Transverse colon (tissue), 4 donors: ENCODE data around the gene GPATCH11. TPM values are rescaled to one million over a fixed set of nuclear protein-coding genes. Genes with fewer than 3 reads are reported as not detected.

Source experiments
- DNase-seq: peaks from one replicate; pipeline ENCODE4 v3.0.0-alpha.2; 2019
- H3K27ac ChIP-seq, 4 donors: fragments of 200-600 bp; sonication (generic); 2 replicates each; pipeline ENCODE4 v1.5.1; 2016 to 2018; ENCODE audit warnings: inconsistent platforms in 4 of 4
- H3K27me3 ChIP-seq: fragments of 200-600 bp; sonication (generic); 2 replicates; pipeline ENCODE4 v1.5.1; 2017; ENCODE audit warnings: inconsistent platforms
- H3K36me3 ChIP-seq, 4 donors: fragments of 200-600 bp; sonication (generic); 2 replicates each; pipeline ENCODE4 v1.5.1; 2017 to 2019; ENCODE audit warnings: inconsistent platforms in 4 of 4
- H3K4me1 ChIP-seq, 4 donors: fragments of 200-600 bp; sonication (generic); 2 replicates each; pipeline ENCODE4 v1.5.1; 2017 to 2020; ENCODE audit warnings: inconsistent platforms in 4 of 4
- H3K4me3 ChIP-seq, 4 donors: fragments of 200-600 bp; sonication (generic); 1 replicate in 1 of 4; 2 replicates in 3 of 4; pipeline versions ENCODE4 v1.5.1 to v1.6.1; 2017 to 2019; ENCODE audit warnings: inconsistent platforms in 4 of 4
- H3K9me3 ChIP-seq, 2 donors: fragments of 200-600 bp; sonication (generic); 2 replicates each; pipeline ENCODE4 v1.5.1; 2017 to 2019; ENCODE audit warnings: inconsistent platforms in 2 of 2
- CTCF ChIP-seq, 5 experiments: fragments of 200-600 bp in 3 of 5; fragments of 450-650 bp in 2 of 5; sonication (generic) in 3 of 5; IDR thresholded peaks; 1 replicate in 2 of 5; 2 replicates in 3 of 5; pipeline ENCODE4 v1.5.1; 2016 to 2017; ENCODE audit warnings: antibody characterized with exemption in 5 of 5, inconsistent platforms in 3 of 5, mild to moderate bottlenecking in 2 of 5, moderate library complexity in 1 of 5
- EP300 ChIP-seq: sonication (generic); formaldehyde crosslinking; IDR thresholded peaks from one replicate; pipeline ENCODE4 v1.6.1; 2017; ENCODE audit warnings: antibody characterized with exemption, low read depth
- POLR2A ChIP-seq: fragments of 450-650 bp; IDR thresholded peaks from one replicate; pipeline ENCODE4 v1.6.1; 2016; ENCODE audit warnings: antibody characterized with exemption, mild to moderate bottlenecking, moderate library complexity
- POLR2AphosphoS5 ChIP-seq, 3 donors: sonication (generic); formaldehyde crosslinking; IDR thresholded peaks; one replicate each; pipeline ENCODE4 v1.6.1; 2016; ENCODE audit warnings: antibody characterized with exemption in 3 of 3
- WGBS, 2 donors: methylation state at CpG; one replicate each; pipeline ENCODE4 v1.1.5; 2018; ENCODE audit warnings: low coverage in 1 of 2; 5-methylcytosine and 5-hydroxymethylcytosine counted together
- in situ Hi-C, 4 donors: fragments of 200-750 bp; cut with MboI; loops; one replicate each; pipeline versions ENCODE4 v1.15.0 to v1.15.1; 2017; ENCODE audit warnings: low sequenced_read_pairs in 3 of 4, low pct_ligation_motif_present in 1 of 4, low pct_unique_long_range_greater_than_20kb in 1 of 4
- intact Hi-C: fragments of 100-400 bp; cut with DNase I; formaldehyde crosslinking; loops from one replicate; pipeline ENCODE4 v1.15.1; 2023; ENCODE audit warnings: low total_unique reads
- total RNA-seq, 4 donors: library from RNA; depleted of rRNA; stranded (reverse); fragments of >200 nt; gene quantifications; one replicate each; pipeline ENCODE4 v1.1.0, GENCODE V29; 2016

Gene GPATCH11
- total RNA-seq: 1 to 10 TPM in 3 of 4 donors, under 1 TPM in 1; 0.20 to 7.9 (median 5.7) TPM

GRCh38 chr2:37083873-37084794 lies at the start of gene GPATCH11, which contains the start of gene HEATR5B:
GPATCH11 (plus strand) TSS chr2:37084518; CDS start chr2:37088382, 3,864 bp downstream.
HEATR5B (minus strand) TSS chr2:37084372; CDS start chr2:37083414, 958 bp downstream.
- intact Hi-C loops (no loop called here), in situ Hi-C loops (no loop called here)
- peak; percentile 58 to 72 (median 59) for TF ChIP-seq POLR2AphosphoS5 (IDR thresholded peaks at IDR 0.05)
- TF ChIP-seq EP300: no peak
- peak; percentile 70 for TF ChIP-seq POLR2A
- Histone ChIP-seq H3K4me1 (peaks cover 18 to 47% (median 21%) of the 10 kb centered on the region in 4 donors), H3K27ac (peak within 1 kb of the TSS; percentile 84 to 90 (median 88)), H3K27me3 (no peaks in the 10 kb centered on the region), H3K4me3 (peak within 1 kb of the TSS; percentile 51 to 90 (median 76)), H3K9me3 (no peaks in the 10 kb centered on the region), H3K36me3 (peaks cover 0 to 6% (median 0%) of the 10 kb centered on the region in 4 donors)
- DNase-seq: peak; percentile 97
- WGBS, 2 donors: 0% methylated on average over 3 to 58 of the region's 74 CpGs

- Histone ChIP-seq H3K4me3 (no peak overlapping the region), H3K4me1 (no peaks in the 10 kb centered on the region), H3K9me3 (no peaks in the 10 kb centered on the region), H3K27ac (no peak overlapping the region), H3K36me3 (peaks cover 0 to 43% (median 19%) of the 10 kb centered on the region in 4 donors), H3K27me3 (no peaks in the 10 kb centered on the region)
- in situ Hi-C loops (no loop called here), intact Hi-C loops (no loop called here)
- WGBS, 2 donors: 83 to 90% methylated on average over 2 of the region's 2 CpGs
- TF ChIP-seq CTCF (IDR thresholded peaks at IDR 0.05): no peak
- no peak for TF ChIP-seq POLR2A
- no peak for TF ChIP-seq POLR2AphosphoS5 (IDR thresholded peaks at IDR 0.05)
- TF ChIP-seq EP300: no peak
- no peak for DNase-seq
Observed at GRCh38 chr2:37037771-37038170, 46.5 kb upstream of the GPATCH11 start.

- H3K4me3 ChIP-seq: no peak overlapping the region
- in situ Hi-C loops: no loop called here
- TF ChIP-seq CTCF (IDR thresholded peaks at IDR 0.05) (no peak), EP300 (no peak), POLR2A (no peak), POLR2AphosphoS5 (IDR thresholded peaks at IDR 0.05) (no peak)
- H3K4me1 ChIP-seq: no peaks in the 10 kb centered on the region
- H3K9me3 ChIP-seq: no peaks in the 10 kb centered on the region
- intact Hi-C loops: no loop called here
- WGBS, 2 donors: 83 to 88% methylated on average over 3 of the region's 3 CpGs
- H3K36me3 ChIP-seq: peaks cover 0 to 43% (median 19%) of the 10 kb centered on the region in 4 donors
- H3K27me3 ChIP-seq: no peaks in the 10 kb centered on the region
- DNase-seq: no peak
- H3K27ac ChIP-seq: no peak overlapping the region
Observed at GRCh38 chr2:37039580-37039979, 44.7 kb upstream of the GPATCH11 start.

- intact Hi-C loops: no loop called here
- Histone ChIP-seq H3K4me1 (no peaks in the 10 kb centered on the region), H3K36me3 (peaks cover 0 to 65% (median 30%) of the 10 kb centered on the region in 4 donors), H3K9me3 (no peaks in the 10 kb centered on the region), H3K27me3 (no peaks in the 10 kb centered on the region), H3K4me3 (no peak overlapping the region), H3K27ac (no peak overlapping the region)
- TF ChIP-seq CTCF (IDR thresholded peaks at IDR 0.05) (no peak), EP300 (no peak), POLR2A (no peak), POLR2AphosphoS5 (IDR thresholded peaks at IDR 0.05) (no peak)
- in situ Hi-C loops: no loop called here
- DNase-seq: no peak
- 90 to 92% methylated on average over 5 of the region's 5 CpGs for WGBS, 2 donors
Observed at GRCh38 chr2:37052600-37053332, 31.6 kb upstream of the GPATCH11 start.
